ENCODE measurements around the gene RNASE11. TPM values are rescaled to one million over a fixed set of nuclear protein-coding genes. Genes with fewer than 3 reads are reported as not detected.

The RNASE11 gene
- total RNA-seq, 1 donor from 2014 or later, result not detected

DNA sequence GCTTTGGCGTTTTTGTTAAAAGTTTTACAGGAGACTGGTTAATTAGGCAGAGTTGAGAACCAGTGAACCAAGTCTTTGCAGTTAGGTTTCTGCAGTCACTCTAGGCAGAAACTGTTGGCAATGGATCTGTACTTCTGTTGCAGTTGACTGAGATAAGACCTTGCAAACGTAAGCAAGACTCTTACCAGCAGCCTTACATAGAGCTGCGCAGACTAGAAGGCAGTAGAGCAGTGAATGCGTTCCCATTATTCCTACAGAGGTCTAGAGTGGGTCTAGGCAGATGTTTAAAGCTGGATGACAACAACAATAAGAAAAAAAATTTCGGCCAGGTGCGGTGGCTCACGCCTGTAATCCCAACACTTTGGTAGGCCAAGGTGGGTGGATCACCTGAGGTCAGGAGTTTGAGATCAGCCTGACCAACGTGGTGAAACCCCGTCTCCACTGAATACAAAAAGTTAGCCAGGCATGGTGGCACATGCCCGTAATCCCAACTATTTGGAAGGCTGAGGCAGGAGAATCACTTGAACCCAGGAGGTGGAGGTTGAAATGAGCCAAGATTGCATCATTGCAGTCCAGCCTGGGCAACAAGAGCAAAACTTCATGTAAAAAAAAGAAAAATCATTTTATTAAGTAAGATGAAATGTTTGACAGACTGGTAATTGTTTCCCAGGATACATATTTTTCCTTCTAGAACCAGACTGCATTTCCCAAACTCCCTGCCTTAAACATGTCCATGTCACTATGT lies 39.2 kb downstream of the RNASE11 start:
- DNase-seq (ENCODE audit: low spot score in 2 of 2) (no peak), FAIRE-seq (no peak)

DNA sequence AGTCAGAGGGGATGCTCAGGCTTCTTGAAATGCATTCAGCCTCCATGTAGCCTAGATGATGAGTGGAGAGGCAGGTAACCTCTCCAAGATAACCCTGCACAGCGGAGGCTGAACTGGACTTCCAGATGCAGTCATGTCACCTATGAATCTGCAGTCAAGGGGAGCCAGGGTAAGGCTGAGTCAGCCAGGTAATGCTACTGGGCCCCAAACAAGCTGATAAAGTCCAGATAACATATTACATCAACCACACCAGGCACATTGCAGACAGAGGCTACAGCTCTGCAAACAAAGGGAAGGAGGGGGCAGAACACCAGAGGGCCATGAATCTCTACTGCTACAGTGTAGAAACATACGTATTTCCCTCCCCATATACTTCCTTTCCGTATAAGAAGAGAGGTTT lies 40.9 kb downstream of the RNASE11 start:
- FAIRE-seq (no peak), DNase-seq (ENCODE audit: low spot score in 2 of 2) (no peak)

DNA sequence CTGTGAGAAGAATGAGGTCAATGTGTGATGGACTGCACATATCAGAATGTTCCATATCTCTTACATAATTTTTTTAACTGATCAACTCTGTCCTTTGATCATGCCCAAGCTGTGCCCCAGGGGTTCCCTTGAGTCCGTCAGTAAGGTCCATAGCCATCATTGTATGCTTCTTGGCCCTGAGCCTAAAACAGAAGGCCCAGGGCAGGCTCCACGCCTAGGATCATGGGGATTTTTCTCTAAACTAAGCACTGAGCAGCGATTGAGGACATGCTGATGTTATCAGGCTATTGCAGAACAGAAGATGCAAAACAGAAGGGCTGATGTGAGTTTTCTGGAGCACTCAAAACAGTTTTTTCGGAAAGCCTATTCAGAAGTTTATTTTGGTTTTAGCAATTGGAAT lies 47.9 kb downstream of the RNASE11 start:
- FAIRE-seq (no peak), DNase-seq (ENCODE audit: low spot score in 2 of 2) (no peak)

Other genes starting within 250 kb of the RNASE11 start
- 20.8 TPM for gene PARP2, start 244.4 kb downstream of the RNASE11 start, total RNA-seq
- gene TEP1, start 174.5 kb downstream of the RNASE11 start, total RNA-seq, result 3.3 TPM
- gene KLHL33, start 151.8 kb downstream of the RNASE11 start, total RNA-seq, result under 0.01 TPM
- 36.3 TPM for gene OSGEP, start 133.2 kb downstream of the RNASE11 start, total RNA-seq
- gene APEX1, start 132.8 kb downstream of the RNASE11 start, total RNA-seq, result 64.4 TPM
- 33.8 TPM for gene PIP4P1, start 126.6 kb downstream of the RNASE11 start, total RNA-seq
- 5.3 TPM for gene PNP, start 118.6 kb downstream of the RNASE11 start, total RNA-seq
- gene RNASE10, start 82.5 kb downstream of the RNASE11 start, total RNA-seq, result 0.41 TPM
- not detected for gene RNASE9, start 27.0 kb downstream of the RNASE11 start, total RNA-seq
- gene RNASE12, start 3.4 kb upstream of the RNASE11 start, total RNA-seq, result not detected
- not detected for gene OR6S1, start 53.7 kb upstream of the RNASE11 start, total RNA-seq
- 1.2 TPM for gene RNASE4, start 96.6 kb upstream of the RNASE11 start, total RNA-seq
- 0.82 TPM for gene ANG, start 100.8 kb upstream of the RNASE11 start, total RNA-seq
- not detected for gene EDDM3A, start 157.9 kb upstream of the RNASE11 start, total RNA-seq
- not detected for gene EDDM3B, start 180.4 kb upstream of the RNASE11 start, total RNA-seq
- gene RNASE6, start 193.3 kb upstream of the RNASE11 start, total RNA-seq, result 1.2 TPM
- gene RNASE1, start 214.8 kb upstream of the RNASE11 start, total RNA-seq, result 12.2 TPM

Measured in frontal cortex (tissue), 4 donors.